Frontal cortex (tissue), 4 donors: Measurements from ENCODE around the gene CACNB2. TPM values are rescaled to one million over a fixed set of nuclear protein-coding genes. Genes with fewer than 3 reads are reported as not detected.
"Not testable (repeated sequence)": the region's sequence is repeated elsewhere in the genome, so short reads cannot be mapped to it uniquely, and the experiment has no call there.

Source experiments
- DNase-seq, 2 donors: peaks; one replicate each; pipeline ENCODE4 v3.0.0; 2012; ENCODE audit warnings: low spot score in 2 of 2
- FAIRE-seq: peaks from 2 replicates; lab custom pipeline; 2012; peaks lifted over from hg19 to GRCh38; lab: Jason Lieb, UNC
- total RNA-seq: library from RNA; depleted of rRNA; stranded (reverse); fragments of >200 nt; gene quantifications from one replicate; pipeline ENCODE4 v1.2.3, GENCODE V29; 2014
- donor health status: control.
- donor health status: control.
- donor health status: control.

The CACNB2 gene
- total RNA-seq, 1 donor from 2014 or later = 10.6 TPM

- no peak for FAIRE-seq
These were observed 55.0 kb downstream of the CACNB2 start for GRCh38 chr10:18195060-18195799.

GRCh38 chr10:18196806-18197550 is 56.8 kb downstream of the CACNB2 start:
- FAIRE-seq (no peak), DNase-seq (no peak)

More at GRCh38 chr10:18195060-18195799, 55.0 kb downstream of the CACNB2 start:
- DNase-seq = no peak

GRCh38 chr10:18197706-18198105 is 57.5 kb downstream of the CACNB2 start:
- no peak for DNase-seq
- peak; percentile 99 for FAIRE-seq

- FAIRE-seq = no peak
- DNase-seq = no peak
These were observed 61.7 kb downstream of the CACNB2 start for GRCh38 chr10:18201877-18202276.

- DNase-seq (no peak), FAIRE-seq (no peak)
These were observed 62.6 kb downstream of the CACNB2 start for GRCh38 chr10:18202680-18203460.

GRCh38 chr10:18203471-18203870 is 63.2 kb downstream of the CACNB2 start:
- FAIRE-seq (no peak), DNase-seq (no peak)

GRCh38 chr10:18204039-18204835 is 64.0 kb downstream of the CACNB2 start:
- DNase-seq = no peak
- FAIRE-seq = no peak

- DNase-seq (no peak), FAIRE-seq (no peak)
These were observed 65.0 kb downstream of the CACNB2 start for GRCh38 chr10:18205098-18205834.

- not testable (repeated sequence) for FAIRE-seq, DNase-seq
These were observed 68.0 kb downstream of the CACNB2 start for GRCh38 chr10:18208186-18208585.

- DNase-seq (no peak), FAIRE-seq (no peak)
These were observed 69.0 kb downstream of the CACNB2 start for GRCh38 chr10:18209241-18209640.

- no peak for DNase-seq
- FAIRE-seq = no peak
These were observed 70.5 kb downstream of the CACNB2 start for GRCh38 chr10:18210711-18211110.

GRCh38 chr10:18211862-18212261 is 71.6 kb downstream of the CACNB2 start:
- no peak for FAIRE-seq
- no peak for DNase-seq

GRCh38 chr10:18213271-18213670 is 73.0 kb downstream of the CACNB2 start:
- DNase-seq (no peak), FAIRE-seq (no peak)

- DNase-seq (peak; percentile 28 to 34), FAIRE-seq (peak; percentile 45)
These were observed 74.7 kb downstream of the CACNB2 start for GRCh38 chr10:18214691-18215563.

- FAIRE-seq (no peak), DNase-seq (no peak)
These were observed 76.3 kb downstream of the CACNB2 start for GRCh38 chr10:18216482-18216881.

GRCh38 chr10:18217577-18217976 is 77.4 kb downstream of the CACNB2 start:
- FAIRE-seq (no peak), DNase-seq (no peak)

GRCh38 chr10:18219146-18219545 is 78.9 kb downstream of the CACNB2 start:
- FAIRE-seq (no peak), DNase-seq (no peak)

- DNase-seq (no peak), FAIRE-seq (no peak)
These were observed 80.9 kb downstream of the CACNB2 start for GRCh38 chr10:18221123-18221522.
